Heart left ventricle (tissue), 13 donors: Measurements from ENCODE around the gene GPI.
"Not testable (repeated sequence)": the region's sequence is repeated elsewhere in the genome, so short reads cannot be mapped to it uniquely, and the experiment has no call there.

Experiments used
- CTCF ChIP-seq, 12 donors: fragments of 200-600 bp; sonication (generic) in 4 of 12; IDR thresholded peaks; one replicate each; pipeline versions ENCODE4 v1.5.0 to v1.8.0; 2018 to 2022; ENCODE audit warnings: antibody characterized with exemption in 12 of 12, mild to moderate bottlenecking in 5 of 12
- POLR2A ChIP-seq, 2 donors: fragments of 450-650 bp; IDR thresholded peaks; one replicate each; pipeline ENCODE4 v1.6.1; 2017; ENCODE audit warnings: antibody characterized with exemption in 2 of 2, mild to moderate bottlenecking in 2 of 2, moderate library complexity in 2 of 2
- donor health status: ischemic (EF 13 %, LVEDD 7.1; RV severe dilation, severe dysfunction).
- donor health status: DM: no; HTN: yes; CAD: no.
- donor health status: DM: no; HTN: no; CAD: no.
- donor health status: ischemic (EF 25% LVEDD 6.9; RV normal size, moderate dysfunction).
- donor health status: ischemic (EF 25% LVEDD 5.7; RV mildly dilated, moderate dysfunction).
- donor health status: ischemic (EF 35%, LVEDD 5.7; RV mildly dilated, moderate dysfunction).
- donor health status: nonischemic (EF 11% LVEDD 7.7; RV severe dilation, severe dysfunction).
- donor health status: DM: yes; HTN: yes; CAD: no.
- donor health status: PGD.
- donor health status: ischemic (EF 29% LVEDD 5.4; RV normal size, mild dysfunction).
- donor health status: nonischemic (EF 23%, LVEDD 6.1; RV moderate dilation, normal function).

- TF ChIP-seq CTCF, POLR2A (IDR thresholded peaks at IDR 0.05): not testable (repeated sequence)
These were observed 4.2 kb downstream of the GPI start for GRCh38 chr19:34369166-34369565.
